Liver (tissue), 9 donors: ENCODE measurements around the gene NHS. TPM values are rescaled to one million over a fixed set of nuclear protein-coding genes. Genes with fewer than 3 reads are reported as not detected.

Experiments used
- DNase-seq: peaks from one replicate; pipeline ENCODE4 v3.0.0-alpha.2; 2017; ENCODE audit warnings: low spot score
- H3K27ac ChIP-seq, 2 donors: one replicate each; pipeline ENCODE4 v1.7.0; 2013; ENCODE audit warnings: inconsistent platforms in 2 of 2, low read length in 2 of 2, control low read depth in 1 of 2, low read depth in 1 of 2, mild to moderate bottlenecking in 1 of 2
- H3K27me3 ChIP-seq, 4 donors: one replicate each; pipeline versions ENCODE4 v1.6.1 to v1.7.0; 2013; ENCODE audit warnings: low read length in 3 of 4, inconsistent platforms in 1 of 4, mild to moderate bottlenecking in 1 of 4, moderate library complexity in 1 of 4; ENCODE audit not compliant: control insufficient read depth in 4 of 4, insufficient read depth in 4 of 4
- H3K36me3 ChIP-seq, 4 donors: one replicate each; pipeline versions ENCODE4 v1.6.1 to v1.7.0; 2013; ENCODE audit warnings: low read length in 3 of 4, mild to moderate bottlenecking in 3 of 4, low read depth in 1 of 4, moderate library complexity in 1 of 4; ENCODE audit not compliant: control insufficient read depth in 4 of 4, insufficient read depth in 3 of 4
- H3K4me1 ChIP-seq, 4 donors: one replicate each; pipeline versions ENCODE4 v1.6.1 to v1.7.0; 2013; ENCODE audit warnings: low read length in 3 of 4, mild to moderate bottlenecking in 3 of 4, moderate library complexity in 1 of 4; ENCODE audit not compliant: control insufficient read depth in 4 of 4, insufficient read depth in 4 of 4
- H3K4me3 ChIP-seq, 3 donors: one replicate each; pipeline versions ENCODE4 v1.6.1 to v1.7.0; 2013; ENCODE audit warnings: low read length in 3 of 3, control low read depth in 1 of 3, low read depth in 1 of 3, mild to moderate bottlenecking in 1 of 3
- H3K9ac ChIP-seq, 2 donors: one replicate each; pipeline ENCODE4 v1.7.0; 2013; ENCODE audit warnings: low read length in 2 of 2, mild to moderate bottlenecking in 2 of 2, moderate library complexity in 2 of 2, control low read depth in 1 of 2, low read depth in 1 of 2
- H3K9me3 ChIP-seq, 4 donors: one replicate each; pipeline versions ENCODE4 v1.6.1 to v1.7.0; 2013; ENCODE audit warnings: low read length in 3 of 4; ENCODE audit not compliant: control insufficient read depth in 4 of 4
- FOXA1 ChIP-seq: IDR thresholded peaks from 2 replicates; pipeline ENCODE4 v1.6.1; 2016; ENCODE audit warnings: antibody characterized with exemption
- GABPA ChIP-seq, 2 donors: IDR thresholded peaks in 1 of 2; conservative IDR thresholded peaks in 1 of 2; 2 replicates each; pipeline ENCODE4 v1.6.1; 2016; ENCODE audit warnings: antibody characterized with exemption in 2 of 2, mild to moderate bottlenecking in 1 of 2, moderate library complexity in 1 of 2
- HNF4A ChIP-seq, 2 donors: conservative IDR thresholded peaks; 2 replicates each; pipeline ENCODE4 v1.6.1; 2016; ENCODE audit warnings: antibody characterized with exemption in 2 of 2, mild to moderate bottlenecking in 2 of 2
- RXRA ChIP-seq, 2 donors: IDR thresholded peaks; 2 replicates each; pipeline ENCODE4 v1.6.1; 2017 to 2018; ENCODE audit warnings: antibody characterized with exemption in 2 of 2, mild to moderate bottlenecking in 1 of 2
- SP1 ChIP-seq: IDR thresholded peaks from 2 replicates; pipeline ENCODE4 v1.6.1; 2018; ENCODE audit warnings: antibody characterized with exemption, mild to moderate bottlenecking
- TAF1 ChIP-seq: conservative IDR thresholded peaks from 2 replicates; pipeline ENCODE4 v1.6.1; 2016; ENCODE audit warnings: antibody characterized with exemption, mild to moderate bottlenecking
- YY1 ChIP-seq: IDR thresholded peaks from 2 replicates; pipeline ENCODE4 v1.6.1; 2016; ENCODE audit warnings: antibody characterized with exemption, mild to moderate bottlenecking
- WGBS: extraction: QIAGEN DNeasy Blood & Tissue Kit; methylation state at CpG from one replicate; pipeline ENCODE4 v1.1.7; 2013; 5-methylcytosine and 5-hydroxymethylcytosine counted together
- polyA plus RNA-seq, 2 donors: library from polyadenylated mRNA; stranded (reverse) in 1 of 2; unstranded in 1 of 2; fragments of 200-250 nt in 1 of 2; fragments of >200 nt in 1 of 2; fragmentation: Nextera tagmentation in 1 of 2; extraction: Ambion mirVana in 1 of 2; gene quantifications; one replicate each; pipeline versions ENCODE4 v1.2.1 to v1.2.3, GENCODE V29; 2013 to 2015
- total RNA-seq, 2 donors: library from RNA; depleted of rRNA; stranded (reverse); fragments of >200 nt; gene quantifications; one replicate each; pipeline ENCODE4 v1.2.3, GENCODE V29; 2014
- TF ChIP-seq, protein P1 (sequence below): IDR thresholded peaks from 2 replicates; pipeline ENCODE4 v1.6.1; 2016; ENCODE audit warnings: antibody characterized with exemption, mild to moderate bottlenecking
- TF ChIP-seq, protein P2 (sequence below): IDR thresholded peaks from 2 replicates; pipeline ENCODE4 v1.6.1; 2016; ENCODE audit warnings: antibody characterized with exemption
- donor health status: healthy.
- donor health status: healthy.
- donor health status: healthy.
- donor health status: healthy.
- donor health status: healthy.

Gene NHS
- total and polyA plus RNA-seq, 4 donors: 0.03 to 0.17 (median 0.10) TPM

DNA sequence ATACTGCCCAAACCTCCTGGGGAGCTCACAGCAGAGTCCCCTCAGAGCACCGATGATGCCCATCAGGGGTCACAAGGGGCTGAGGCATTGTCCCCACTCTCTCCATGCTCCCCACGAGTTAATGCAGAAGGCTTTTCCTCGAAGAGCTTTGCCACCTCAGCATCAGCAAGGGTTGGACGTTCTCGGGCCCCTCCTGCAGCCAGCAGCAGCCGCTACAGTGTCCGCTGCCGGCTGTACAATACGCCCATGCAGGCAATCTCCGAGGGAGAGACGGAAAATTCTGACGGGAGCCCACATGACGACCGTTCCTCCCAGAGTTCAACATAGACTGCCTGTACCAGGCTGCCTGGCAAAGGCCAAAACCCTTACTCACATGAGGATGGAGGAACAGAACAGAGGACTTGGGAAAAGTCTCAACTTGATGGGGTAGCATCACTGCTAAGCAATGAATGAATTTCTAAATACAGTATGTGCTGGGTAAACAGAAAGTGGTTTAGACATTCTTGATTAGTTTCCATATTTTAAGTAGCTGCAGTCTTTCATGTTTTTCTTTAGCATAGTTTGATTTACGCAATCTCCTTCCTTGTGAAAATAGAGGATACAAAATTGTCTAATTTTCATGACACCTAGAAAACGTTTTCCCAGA is 357.3 kb downstream of the NHS start:
- Histone ChIP-seq H3K27ac (no peak overlapping the region), H3K27me3 (no peaks in the 10 kb centered on the region), H3K9me3 (no peaks in the 10 kb centered on the region), H3K4me3 (no peak overlapping the region), H3K36me3 (no peaks in the 10 kb centered on the region), H3K4me1 (peaks cover 0 to 11% (median 3%) of the 10 kb centered on the region in 4 donors), H3K9ac (no peak overlapping the region)
- 90% methylated on average over 16 of the region's 16 CpGs for WGBS
- no peak for DNase-seq
- TF ChIP-seq, protein P1, sequence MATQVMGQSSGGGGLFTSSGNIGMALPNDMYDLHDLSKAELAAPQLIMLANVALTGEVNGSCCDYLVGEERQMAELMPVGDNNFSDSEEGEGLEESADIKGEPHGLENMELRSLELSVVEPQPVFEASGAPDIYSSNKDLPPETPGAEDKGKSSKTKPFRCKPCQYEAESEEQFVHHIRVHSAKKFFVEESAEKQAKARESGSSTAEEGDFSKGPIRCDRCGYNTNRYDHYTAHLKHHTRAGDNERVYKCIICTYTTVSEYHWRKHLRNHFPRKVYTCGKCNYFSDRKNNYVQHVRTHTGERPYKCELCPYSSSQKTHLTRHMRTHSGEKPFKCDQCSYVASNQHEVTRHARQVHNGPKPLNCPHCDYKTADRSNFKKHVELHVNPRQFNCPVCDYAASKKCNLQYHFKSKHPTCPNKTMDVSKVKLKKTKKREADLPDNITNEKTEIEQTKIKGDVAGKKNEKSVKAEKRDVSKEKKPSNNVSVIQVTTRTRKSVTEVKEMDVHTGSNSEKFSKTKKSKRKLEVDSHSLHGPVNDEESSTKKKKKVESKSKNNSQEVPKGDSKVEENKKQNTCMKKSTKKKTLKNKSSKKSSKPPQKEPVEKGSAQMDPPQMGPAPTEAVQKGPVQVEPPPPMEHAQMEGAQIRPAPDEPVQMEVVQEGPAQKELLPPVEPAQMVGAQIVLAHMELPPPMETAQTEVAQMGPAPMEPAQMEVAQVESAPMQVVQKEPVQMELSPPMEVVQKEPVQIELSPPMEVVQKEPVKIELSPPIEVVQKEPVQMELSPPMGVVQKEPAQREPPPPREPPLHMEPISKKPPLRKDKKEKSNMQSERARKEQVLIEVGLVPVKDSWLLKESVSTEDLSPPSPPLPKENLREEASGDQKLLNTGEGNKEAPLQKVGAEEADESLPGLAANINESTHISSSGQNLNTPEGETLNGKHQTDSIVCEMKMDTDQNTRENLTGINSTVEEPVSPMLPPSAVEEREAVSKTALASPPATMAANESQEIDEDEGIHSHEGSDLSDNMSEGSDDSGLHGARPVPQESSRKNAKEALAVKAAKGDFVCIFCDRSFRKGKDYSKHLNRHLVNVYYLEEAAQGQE: no peak
- no peak for TF ChIP-seq GABPA (IDR thresholded peaks at IDR 0.05 in 1 of 2, conservative IDR thresholded peaks at IDR 0.05 in 1 of 2)
- TF ChIP-seq, protein P2, sequence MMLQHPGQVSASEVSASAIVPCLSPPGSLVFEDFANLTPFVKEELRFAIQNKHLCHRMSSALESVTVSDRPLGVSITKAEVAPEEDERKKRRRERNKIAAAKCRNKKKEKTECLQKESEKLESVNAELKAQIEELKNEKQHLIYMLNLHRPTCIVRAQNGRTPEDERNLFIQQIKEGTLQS: no peak

DNA sequence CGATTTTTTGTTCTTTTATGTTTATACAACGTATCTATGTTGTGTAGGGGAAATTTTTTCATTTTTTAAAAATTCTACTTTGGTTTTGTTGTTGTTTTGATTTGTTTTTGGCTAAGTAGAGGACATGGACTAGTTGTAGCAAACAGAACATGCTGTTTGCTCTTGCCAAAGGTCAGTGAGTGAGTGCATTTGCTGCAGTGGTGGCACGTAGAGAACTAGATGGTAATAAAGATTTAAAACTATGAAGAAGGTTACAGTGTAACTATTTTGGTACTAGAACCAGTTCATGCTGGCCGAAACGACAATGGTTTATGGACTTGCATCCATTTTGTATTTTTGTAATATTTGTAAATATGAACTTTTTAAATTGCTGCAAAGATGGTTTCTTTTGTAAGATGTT is 360.4 kb downstream of the NHS start:
- no peak for DNase-seq
- 23% methylated on average over 5 of the region's 5 CpGs for WGBS
- Histone ChIP-seq H3K9me3 (peaks cover 0 to 2% (median 0%) of the 10 kb centered on the region in 4 donors), H3K27ac (peak overlapping the region; percentile 81 to 84), H3K4me1 (peaks cover 0 to 15% (median 6%) of the 10 kb centered on the region in 4 donors), H3K9ac (peak overlapping the region in 1 of 2 donors; percentile 66), H3K4me3 (peak overlapping the region in 1 of 3 donors; percentile 14), H3K36me3 (no peaks in the 10 kb centered on the region), H3K27me3 (peaks cover 0 to 2% (median 0%) of the 10 kb centered on the region in 4 donors)
- TF ChIP-seq RXRA (IDR thresholded peaks at IDR 0.05) (peak in 1 of 2 donors; percentile 14), HNF4A (conservative IDR thresholded peaks at IDR 0.05) (peak in 1 of 2 donors; percentile 26), TAF1 (no peak), YY1 (peak; percentile 82)

DNA sequence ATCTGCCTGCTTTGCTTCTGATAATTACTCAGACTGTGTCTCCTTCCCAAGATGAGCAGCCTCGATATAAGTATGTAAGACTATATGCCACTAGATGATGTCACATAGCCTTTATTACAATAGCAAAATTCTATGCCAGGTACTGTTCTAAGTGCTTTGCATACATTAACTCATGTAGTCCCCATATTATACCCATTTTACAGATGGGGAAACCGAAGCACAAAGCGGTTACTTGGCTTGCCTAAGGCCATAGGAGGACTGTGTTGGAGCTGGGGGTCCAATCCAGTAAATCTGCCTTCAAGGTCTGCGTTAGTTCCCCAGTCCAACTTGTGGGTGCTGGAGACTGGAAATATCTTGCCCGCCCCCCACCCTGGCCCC is 361.5 kb downstream of the NHS start:
- 45% methylated on average over 5 of the region's 5 CpGs for WGBS
- Histone ChIP-seq H3K36me3 (no peaks in the 10 kb centered on the region), H3K9me3 (peaks cover 0 to 2% (median 0%) of the 10 kb centered on the region in 4 donors), H3K4me3 (peak overlapping the region; percentile 35 to 50 (median 42)), H3K27ac (peak overlapping the region; percentile 81 to 84), H3K9ac (peak overlapping the region; percentile 41 to 66), H3K4me1 (peaks cover under 1 to 21% (median 14%) of the 10 kb centered on the region in 4 donors), H3K27me3 (peaks cover 0 to 2% (median 0%) of the 10 kb centered on the region in 4 donors)
- DNase-seq: no peak
- TF ChIP-seq FOXA1: no peak
- TF ChIP-seq, protein P2: no peak
- TF ChIP-seq RXRA (IDR thresholded peaks at IDR 0.05): no peak
- no peak for TF ChIP-seq SP1
